ENCODE results near the gene FAM20B.
A peak's percentile ranks its signal among the peaks of the same experiment; 100 is the strongest.

FAM20B gene

GRCh38 chr1:179095924-179096323 is 70.2 kb downstream of the FAM20B start:
- DNase-seq, result no peak

GRCh38 chr1:179099891-179100290 is 74.2 kb downstream of the FAM20B start:
- DNase-seq, result no peak

GRCh38 chr1:179101566-179101965 is 75.9 kb downstream of the FAM20B start:
- DNase-seq, result no peak

DNA sequence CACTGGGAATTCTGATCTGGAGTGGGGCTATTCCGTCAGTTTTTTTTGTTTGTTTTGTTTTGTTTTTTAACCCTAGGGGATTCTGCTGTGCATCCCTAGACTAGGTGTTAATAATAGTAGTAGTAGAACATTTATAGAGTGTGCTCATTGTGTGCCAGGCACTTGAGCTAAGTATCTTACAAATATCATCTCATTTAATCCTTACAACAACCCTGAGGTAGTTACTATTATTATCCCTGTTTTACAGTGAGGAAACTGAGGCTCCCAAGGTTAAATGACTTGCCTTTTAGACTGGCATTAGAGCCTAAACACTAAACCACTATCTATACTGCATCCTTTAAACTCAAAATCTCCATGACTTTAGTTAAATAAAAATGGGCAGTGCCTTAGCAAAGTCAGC is 78.3 kb downstream of the FAM20B start:
- no peak for DNase-seq

GRCh38 chr1:179104611-179105250 is 79.0 kb downstream of the FAM20B start:
- no peak for DNase-seq

DNA sequence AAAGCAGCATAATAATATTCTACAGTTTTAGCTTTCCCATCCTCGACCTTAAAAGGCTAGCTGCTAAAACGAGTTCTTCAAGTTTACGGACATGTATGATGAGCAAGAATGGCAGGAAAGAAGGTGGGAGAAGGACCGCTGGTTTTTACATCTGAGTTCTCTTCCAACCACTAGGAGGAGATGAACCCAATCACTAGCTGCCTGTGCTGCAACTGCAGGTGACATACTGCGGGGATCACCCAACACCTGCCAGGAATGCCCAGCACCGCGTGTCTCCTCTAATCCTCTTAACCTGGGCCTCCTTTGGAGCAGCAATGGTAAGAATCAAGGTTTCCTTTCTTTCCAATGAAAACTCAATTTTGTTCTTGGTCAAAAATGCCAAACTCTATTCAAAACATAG is 79.7 kb downstream of the FAM20B start:
- DNase-seq, result no peak

- no peak for DNase-seq
These were observed 82.3 kb downstream of the FAM20B start for GRCh38 chr1:179107706-179108629.

DNA sequence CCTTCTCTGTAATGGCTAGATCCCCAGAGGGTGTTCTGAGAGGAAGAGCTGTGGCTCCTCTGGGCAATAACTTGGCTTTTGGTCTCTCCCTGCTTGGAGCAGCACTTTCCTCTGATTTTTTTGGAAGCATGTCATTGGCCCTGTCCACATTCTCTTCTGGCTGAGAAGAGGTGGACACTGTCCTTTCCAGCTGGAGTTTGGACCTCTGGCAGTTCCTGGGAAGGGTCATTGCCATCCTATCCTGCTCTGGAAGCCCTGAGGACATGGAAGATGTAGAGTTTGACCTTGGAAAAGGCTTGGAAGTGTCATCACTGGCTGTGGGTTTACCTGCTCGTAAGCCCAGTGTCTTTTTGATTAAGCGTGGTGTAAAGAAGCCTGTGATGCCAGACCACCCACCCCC is 83.0 kb downstream of the FAM20B start:
- DNase-seq, result no peak

DNA sequence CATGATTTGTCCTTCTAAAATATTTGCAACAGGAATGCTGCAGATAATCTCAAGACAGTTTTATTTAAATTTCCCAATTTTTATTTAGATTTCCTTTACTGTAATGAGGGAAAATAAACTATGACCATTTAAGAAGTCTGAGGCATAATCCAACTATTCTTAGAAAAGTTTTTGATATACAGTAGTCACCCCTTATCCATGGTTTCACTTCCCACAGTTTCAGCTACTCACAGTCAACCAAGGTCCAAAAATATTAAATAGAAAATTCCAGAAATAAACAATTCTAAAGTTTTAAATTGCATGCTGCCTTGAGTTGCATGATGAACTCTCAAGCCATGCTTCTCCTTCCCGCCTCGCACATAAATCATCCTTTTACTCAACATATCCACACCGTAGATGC is 89.5 kb downstream of the FAM20B start:
- DNase-seq, result no peak

- no peak for DNase-seq
These were observed 93.8 kb downstream of the FAM20B start for GRCh38 chr1:179119513-179119912.

DNA sequence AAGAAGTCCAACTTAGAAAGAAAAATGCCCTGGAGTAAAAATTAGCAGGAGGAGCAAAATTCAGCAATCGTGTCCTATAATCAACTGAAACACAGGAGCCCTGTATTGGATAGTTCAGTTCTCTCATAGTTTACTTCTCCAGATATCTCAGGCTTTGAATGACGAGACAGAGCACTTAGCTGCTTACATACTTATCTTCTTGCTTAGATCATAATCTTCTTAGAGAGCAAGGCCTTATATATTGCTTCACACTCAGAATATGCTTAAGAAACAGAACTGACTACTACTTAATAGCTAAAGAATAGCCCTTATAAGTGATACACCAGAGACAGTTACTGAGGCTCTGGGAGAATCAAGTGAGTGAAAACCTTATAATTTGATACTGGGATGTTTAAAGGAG is 95.0 kb downstream of the FAM20B start:
- no peak for DNase-seq

GRCh38 chr1:179121159-179121938 is 95.7 kb downstream of the FAM20B start:
- DNase-seq, result peak; percentile 60

GRCh38 chr1:179124873-179125272 is 99.2 kb downstream of the FAM20B start:
- no peak for DNase-seq
